Bronchial epithelial cell (primary cell): ENCODE measurements around the gene CCDC185. TPM values are rescaled to one million over a fixed set of nuclear protein-coding genes. Genes with fewer than 3 reads are reported as not detected.

Experiments
- DNase-seq: peaks from one replicate; pipeline ENCODE4 v3.0.0-alpha.2; 2010; ENCODE audit warnings: low read depth
- FAIRE-seq: peaks from 2 replicates; lab custom pipeline; 2011; peaks lifted over from hg19 to GRCh38; lab: Jason Lieb, UNC
- H3K27me3 ChIP-seq: 2 replicates; pipeline ENCODE4 v1.5.1; 2011; ENCODE audit warnings: low read length; ENCODE audit not compliant: control insufficient read depth, insufficient read depth
- H3K36me3 ChIP-seq: 2 replicates; pipeline ENCODE4 v1.5.1; 2011; ENCODE audit warnings: low read length; ENCODE audit not compliant: control insufficient read depth, insufficient read depth
- H3K4me3 ChIP-seq: 2 replicates; pipeline ENCODE4 v1.5.1; 2011; ENCODE audit warnings: mild to moderate bottlenecking, low read depth, low read length, control low read depth
- total RNA-seq: library from RNA; depleted of rRNA; stranded (reverse); fragments of >200 nt; gene quantifications from 2 replicates; pipeline ENCODE4 v1.2.1, GENCODE V29; 2014
- TF ChIP-seq, protein P1 (sequence below): IDR thresholded peaks from 2 replicates; pipeline ENCODE4 v1.5.1; 2011; ENCODE audit warnings: mild to moderate bottlenecking, moderate library complexity, low read length, control low read depth, inconsistent platforms; ENCODE audit not compliant: insufficient read depth, severe bottlenecking

The CCDC185 gene
- total RNA-seq, 1 donor from 2014 or later = not detected

- FAIRE-seq = no peak
- TF ChIP-seq, protein P1, sequence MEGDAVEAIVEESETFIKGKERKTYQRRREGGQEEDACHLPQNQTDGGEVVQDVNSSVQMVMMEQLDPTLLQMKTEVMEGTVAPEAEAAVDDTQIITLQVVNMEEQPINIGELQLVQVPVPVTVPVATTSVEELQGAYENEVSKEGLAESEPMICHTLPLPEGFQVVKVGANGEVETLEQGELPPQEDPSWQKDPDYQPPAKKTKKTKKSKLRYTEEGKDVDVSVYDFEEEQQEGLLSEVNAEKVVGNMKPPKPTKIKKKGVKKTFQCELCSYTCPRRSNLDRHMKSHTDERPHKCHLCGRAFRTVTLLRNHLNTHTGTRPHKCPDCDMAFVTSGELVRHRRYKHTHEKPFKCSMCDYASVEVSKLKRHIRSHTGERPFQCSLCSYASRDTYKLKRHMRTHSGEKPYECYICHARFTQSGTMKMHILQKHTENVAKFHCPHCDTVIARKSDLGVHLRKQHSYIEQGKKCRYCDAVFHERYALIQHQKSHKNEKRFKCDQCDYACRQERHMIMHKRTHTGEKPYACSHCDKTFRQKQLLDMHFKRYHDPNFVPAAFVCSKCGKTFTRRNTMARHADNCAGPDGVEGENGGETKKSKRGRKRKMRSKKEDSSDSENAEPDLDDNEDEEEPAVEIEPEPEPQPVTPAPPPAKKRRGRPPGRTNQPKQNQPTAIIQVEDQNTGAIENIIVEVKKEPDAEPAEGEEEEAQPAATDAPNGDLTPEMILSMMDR = no peak
Observed at GRCh38 chr1:223419115-223419514, 25.9 kb downstream of the CCDC185 start.

DNA sequence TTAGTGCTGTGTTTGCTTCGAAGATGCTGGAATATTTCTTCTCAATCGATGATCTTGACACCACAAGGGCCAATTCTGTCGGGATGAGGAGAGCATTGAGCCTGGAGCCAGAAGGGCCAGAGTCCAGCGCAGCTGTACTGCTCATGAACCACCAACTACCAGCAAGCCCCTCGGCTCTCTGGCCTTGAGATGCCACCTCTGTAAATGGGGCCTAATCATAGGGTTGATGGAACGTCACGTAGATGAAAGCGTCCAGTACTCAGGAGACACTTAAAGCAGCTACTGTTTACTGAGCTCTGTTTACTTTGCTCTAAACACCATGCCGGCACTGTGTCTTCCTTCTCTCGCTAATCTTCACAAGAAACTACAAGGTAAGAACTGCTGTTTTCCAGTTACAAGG, 26.3 kb downstream of the CCDC185 start:
- Histone ChIP-seq H3K27me3 (no peaks in the 10 kb centered on the region), H3K4me3 (no peak overlapping the region), H3K36me3 (no peaks in the 10 kb centered on the region)
- TF ChIP-seq, protein P1 = no peak
- peak; percentile 47 for FAIRE-seq
- DNase-seq = no peak

More at GRCh38 chr1:223419115-223419514, 25.9 kb downstream of the CCDC185 start:
- Histone ChIP-seq H3K27me3 (no peaks in the 10 kb centered on the region), H3K4me3 (no peak overlapping the region), H3K36me3 (no peaks in the 10 kb centered on the region)
- DNase-seq = no peak

DNA sequence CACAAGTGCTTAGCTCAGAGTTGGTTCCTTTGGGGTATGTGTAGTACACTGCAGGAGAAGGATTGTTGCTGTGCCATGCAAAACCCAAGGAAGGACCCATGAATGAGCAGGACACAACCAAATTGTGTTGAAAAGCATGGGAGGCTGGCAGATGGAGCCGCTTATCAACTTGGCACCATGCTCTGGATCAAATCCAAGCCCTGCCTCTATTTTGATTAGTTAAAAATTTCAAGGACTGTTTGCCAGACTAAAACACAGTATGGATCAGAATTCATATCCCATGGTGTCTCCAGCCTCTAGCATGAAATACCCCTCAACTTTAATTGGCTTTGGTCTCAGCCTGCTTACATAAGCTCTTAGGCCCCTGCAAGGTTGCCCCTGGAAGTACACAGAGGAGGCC, 27.8 kb downstream of the CCDC185 start:
- Histone ChIP-seq H3K4me3 (no peak overlapping the region), H3K36me3 (no peaks in the 10 kb centered on the region), H3K27me3 (no peaks in the 10 kb centered on the region)
- FAIRE-seq (no peak), DNase-seq (no peak)
- TF ChIP-seq, protein P1 = no peak

DNA sequence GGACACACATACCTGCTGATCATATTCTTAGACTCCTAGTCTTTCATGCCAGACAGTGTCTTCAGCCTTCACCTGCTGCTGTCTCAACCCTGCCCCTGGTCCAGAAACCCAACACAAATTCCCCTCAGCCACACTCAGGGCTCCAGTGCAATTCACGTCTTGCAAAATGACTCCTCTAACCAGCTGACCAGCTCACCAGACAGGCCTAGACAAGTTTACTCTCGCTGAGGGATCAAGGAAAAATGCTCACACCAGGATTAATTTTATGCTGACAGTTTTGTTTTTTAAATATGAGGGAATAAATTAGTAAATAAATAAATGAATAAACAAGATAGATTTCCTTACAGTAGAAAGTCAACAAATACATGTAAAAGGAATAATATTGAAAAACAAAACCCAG, 28.5 kb downstream of the CCDC185 start:
- Histone ChIP-seq H3K4me3 (no peak overlapping the region), H3K27me3 (no peaks in the 10 kb centered on the region), H3K36me3 (no peaks in the 10 kb centered on the region)
- TF ChIP-seq, protein P1 = no peak
- FAIRE-seq = peak; percentile 18
- peak; percentile 93 for DNase-seq

DNA sequence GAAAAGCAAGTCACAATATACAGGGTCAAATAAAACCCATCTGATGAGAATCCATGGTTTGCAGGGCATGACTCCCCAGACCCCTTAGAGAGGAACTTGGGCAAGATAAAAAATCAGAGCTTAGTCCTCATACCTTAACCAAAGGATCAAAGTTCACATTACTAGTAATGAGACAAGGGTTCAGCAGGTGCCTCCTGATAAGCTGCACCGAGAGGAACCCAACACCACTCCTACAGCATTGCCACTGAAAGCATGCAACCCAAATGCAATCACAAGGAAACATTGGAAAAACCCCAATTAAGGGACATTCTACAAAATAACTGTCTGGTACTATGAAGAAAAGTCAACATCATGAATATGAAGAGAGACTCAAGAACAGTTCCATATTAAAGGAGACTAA, 29.7 kb downstream of the CCDC185 start:
- Histone ChIP-seq H3K27me3 (no peaks in the 10 kb centered on the region), H3K36me3 (no peaks in the 10 kb centered on the region), H3K4me3 (no peak overlapping the region)
- FAIRE-seq (no peak), DNase-seq (no peak)
- TF ChIP-seq, protein P1 = no peak

DNA sequence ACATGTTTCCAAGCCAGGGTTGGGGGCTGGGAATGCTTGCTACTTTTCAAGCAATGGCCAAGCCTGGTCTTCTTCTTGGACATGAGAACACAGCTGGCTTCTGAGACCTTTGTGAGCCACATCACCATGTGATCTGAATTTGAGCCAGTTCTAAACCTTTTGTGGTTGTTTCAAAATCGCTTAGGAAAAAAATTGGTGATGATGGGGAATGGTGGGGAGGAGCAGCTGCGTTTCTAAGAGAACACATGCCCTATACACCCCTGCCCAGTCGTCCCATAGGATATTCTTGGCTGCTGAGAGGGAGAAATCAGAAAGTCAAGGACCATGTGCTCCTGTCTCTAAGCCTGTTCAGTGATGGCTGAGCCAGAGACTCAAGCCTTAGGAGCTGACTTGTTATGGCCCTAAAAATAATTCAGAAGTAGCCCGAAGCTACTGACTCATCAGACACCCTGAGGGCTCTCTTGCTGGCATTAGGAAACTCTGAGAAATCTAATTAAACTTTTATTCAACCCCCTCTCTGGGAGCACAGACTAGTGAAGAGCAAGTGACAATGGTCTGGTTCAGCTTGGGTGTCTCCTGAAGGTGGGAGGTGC, 30.5 kb downstream of the CCDC185 start:
- H3K36me3 ChIP-seq = no peaks in the 10 kb centered on the region
- no peaks in the 10 kb centered on the region for H3K27me3 ChIP-seq
- FAIRE-seq (peak; percentile 13), DNase-seq (no peak)
- TF ChIP-seq, protein P1 = no peak
- no peak overlapping the region for H3K4me3 ChIP-seq
